CD8-positive, alpha-beta memory T cell (primary cell): ENCODE results near the gene FLOT1. TPM values are rescaled to one million over a fixed set of nuclear protein-coding genes. Genes with fewer than 3 reads are reported as not detected.

Experiments used
- CTCF ChIA-PET: fragments of 350-600 bp; sonication (Branson Sonifier 250); formaldehyde crosslinking; loops from one replicate; lab custom pipeline; 2021; ENCODE audit warnings: antibody characterized with exemption; lab: Charles Lee
- POLR2A ChIA-PET: fragments of 350-600 bp; sonication (Branson Sonifier 250); formaldehyde crosslinking; loops from one replicate; lab custom pipeline; 2021; ENCODE audit warnings: antibody characterized with exemption; lab: Charles Lee
- DNase-seq, 5 donors: peaks; one replicate each; pipeline versions ENCODE4 v3.0.0 to v3.0.0-alpha.2; 2020 to 2022; ENCODE audit warnings: mixed read lengths in 1 of 5
- H3K27ac ChIP-seq: one replicate; pipeline ENCODE4 v1.7.0; 2013; ENCODE audit warnings: low read depth, mild to moderate bottlenecking, low read length, moderate library complexity
- H3K27me3 ChIP-seq: 2 replicates; pipeline ENCODE4 v1.7.0; 2013; ENCODE audit warnings: low read length, mild to moderate bottlenecking; ENCODE audit not compliant: insufficient read depth, poor library complexity, severe bottlenecking
- H3K36me3 ChIP-seq: 2 replicates; pipeline ENCODE4 v1.7.0; 2013; ENCODE audit warnings: mild to moderate bottlenecking, low read length, moderate library complexity; ENCODE audit not compliant: insufficient read depth
- H3K4me1 ChIP-seq: 2 replicates; pipeline ENCODE4 v1.7.0; 2013; ENCODE audit warnings: mild to moderate bottlenecking, low read length, moderate library complexity; ENCODE audit not compliant: insufficient read depth
- H3K4me3 ChIP-seq: 2 replicates; pipeline ENCODE4 v1.7.0; 2013; ENCODE audit warnings: mild to moderate bottlenecking, low read length
- H3K9me3 ChIP-seq: 2 replicates; pipeline ENCODE4 v1.7.0; 2013; ENCODE audit warnings: mild to moderate bottlenecking, low read length
- H3K27ac Mint-ChIP-seq, 8 donors: one replicate each; pipeline ENCODE4 v1.8.0; 2020 to 2021; ENCODE audit warnings: mixed read lengths in 8 of 8, mild to moderate bottlenecking in 6 of 8, inconsistent platforms in 3 of 8, moderate library complexity in 3 of 8
- H3K27me3 Mint-ChIP-seq, 2 donors: one replicate each; pipeline ENCODE4 v1.8.0; 2020 to 2021; ENCODE audit warnings: mixed read lengths in 2 of 2, mild to moderate bottlenecking in 1 of 2, moderate library complexity in 1 of 2
- H3K36me3 Mint-ChIP-seq, 3 donors: one replicate each; pipeline ENCODE4 v1.8.0; 2020 to 2021; ENCODE audit warnings: mixed read lengths in 3 of 3, inconsistent platforms in 1 of 3, mild to moderate bottlenecking in 1 of 3
- H3K4me1 Mint-ChIP-seq, 3 donors: one replicate each; pipeline ENCODE4 v1.8.0; 2020 to 2021; ENCODE audit warnings: mixed read lengths in 3 of 3, inconsistent platforms in 1 of 3, mild to moderate bottlenecking in 1 of 3
- H3K4me3 Mint-ChIP-seq, 7 donors: one replicate each; pipeline ENCODE4 v1.8.0; 2020 to 2021; ENCODE audit warnings: mixed read lengths in 7 of 7, mild to moderate bottlenecking in 6 of 7, moderate library complexity in 4 of 7, inconsistent platforms in 2 of 7
- H3K9me3 Mint-ChIP-seq, 5 donors: one replicate each; pipeline ENCODE4 v1.8.0; 2020 to 2022; ENCODE audit warnings: mixed read lengths in 5 of 5, mild to moderate bottlenecking in 3 of 5, moderate library complexity in 2 of 5, inconsistent platforms in 1 of 5
- polyA plus RNA-seq: library from polyadenylated mRNA; unstranded; fragments of 300-500 nt; fragmentation: Illumina TruSeq; gene quantifications from one replicate; pipeline ENCODE4 v1.2.3, GENCODE V29; 2021
- total RNA-seq, 2 experiments: library from RNA; stranded (reverse); gene quantifications; one replicate each; pipeline ENCODE4 v1.2.3, GENCODE V29; 2021

FLOT1 gene
- total and polyA plus RNA-seq, 3 experiments from 2014 or later = 104 to 155 (median 154) TPM

GRCh38 chr6:30774701-30775100 lies 32.2 kb upstream of the FLOT1 start:
- no peaks in the 10 kb centered on the region for H3K27me3 Mint-ChIP-seq
- no peaks in the 10 kb centered on the region for H3K9me3 Mint-ChIP-seq
- Histone ChIP-seq H3K27me3 (no peaks in the 10 kb centered on the region), H3K4me1 (peaks cover 17% of the 10 kb centered on the region), H3K27ac (no peak overlapping the region), H3K36me3 (no peaks in the 10 kb centered on the region), H3K9me3 (no peaks in the 10 kb centered on the region), H3K4me3 (no peak overlapping the region)
- H3K4me3 Mint-ChIP-seq = no peak overlapping the region
- peaks cover 9 to 27% (median 25%) of the 10 kb centered on the region in 3 donors for H3K4me1 Mint-ChIP-seq
- ChIA-PET CTCF (no interaction called here), POLR2A (interaction anchor here (0.6 kb wide), 1 partner anchor 160 kb away, joined by 5 read pairs; no protein-coding TSS in a partner anchor)
- no peak for DNase-seq
- peaks cover 0 to 3% (median 0%) of the 10 kb centered on the region in 3 donors for H3K36me3 Mint-ChIP-seq
- H3K27ac Mint-ChIP-seq = no peak overlapping the region

GRCh38 chr6:30770592-30770991 lies 28.1 kb upstream of the FLOT1 start:
- H3K9me3 ChIP-seq = no peaks in the 10 kb centered on the region
- H3K4me3 ChIP-seq = no peak overlapping the region
- ChIA-PET POLR2A (no interaction called here), CTCF (interaction anchor here (0.8 to 2.3 kb wide), 3 partner anchors 53 to 107 kb away, joined by 3 to 7 read pairs (median 3); no protein-coding TSS in a partner anchor)
- Mint-ChIP-seq H3K36me3 (peaks cover 0 to 3% (median 0%) of the 10 kb centered on the region in 3 donors), H3K27me3 (no peaks in the 10 kb centered on the region), H3K4me1 (peaks cover 39 to 62% (median 58%) of the 10 kb centered on the region in 3 donors), H3K4me3 (no peak overlapping the region), H3K9me3 (no peaks in the 10 kb centered on the region), H3K27ac (peak overlapping the region in 1 of 8 donors; percentile 72)
- no peak for DNase-seq
- no peak overlapping the region for H3K27ac ChIP-seq
- peaks cover 36% of the 10 kb centered on the region for H3K4me1 ChIP-seq
- no peaks in the 10 kb centered on the region for H3K36me3 ChIP-seq
- H3K27me3 ChIP-seq = no peaks in the 10 kb centered on the region

- Histone ChIP-seq H3K4me1 (peaks cover 36% of the 10 kb centered on the region), H3K27me3 (no peaks in the 10 kb centered on the region), H3K27ac (peak overlapping the region; percentile 8), H3K4me3 (peak overlapping the region; percentile 24), H3K36me3 (no peaks in the 10 kb centered on the region), H3K9me3 (no peaks in the 10 kb centered on the region)
- CTCF ChIA-PET = interaction anchor here (0.9 to 2.3 kb wide), 5 partner anchors 18 to 59 kb away, joined by 3 to 8 read pairs (median 7); no protein-coding TSS in a partner anchor
- Mint-ChIP-seq H3K27ac (peak overlapping the region in 7 of 8 donors; percentile 13 to 92 (median 84)), H3K27me3 (no peaks in the 10 kb centered on the region), H3K4me3 (peak overlapping the region; percentile 16 to 77 (median 70)), H3K36me3 (peaks cover 0 to 3% (median 0%) of the 10 kb centered on the region in 3 donors), H3K9me3 (no peaks in the 10 kb centered on the region), H3K4me1 (peaks cover 39 to 62% (median 58%) of the 10 kb centered on the region in 3 donors)
- POLR2A ChIA-PET = interaction anchor here (1.3 to 1.8 kb wide), 2 partner anchors 24 to 48 kb away, joined by 3 to 4 read pairs; no protein-coding TSS in a partner anchor
- DNase-seq = no peak
Measured at GRCh38 chr6:30769853-30770524, 27.5 kb upstream of the FLOT1 start.

DNA sequence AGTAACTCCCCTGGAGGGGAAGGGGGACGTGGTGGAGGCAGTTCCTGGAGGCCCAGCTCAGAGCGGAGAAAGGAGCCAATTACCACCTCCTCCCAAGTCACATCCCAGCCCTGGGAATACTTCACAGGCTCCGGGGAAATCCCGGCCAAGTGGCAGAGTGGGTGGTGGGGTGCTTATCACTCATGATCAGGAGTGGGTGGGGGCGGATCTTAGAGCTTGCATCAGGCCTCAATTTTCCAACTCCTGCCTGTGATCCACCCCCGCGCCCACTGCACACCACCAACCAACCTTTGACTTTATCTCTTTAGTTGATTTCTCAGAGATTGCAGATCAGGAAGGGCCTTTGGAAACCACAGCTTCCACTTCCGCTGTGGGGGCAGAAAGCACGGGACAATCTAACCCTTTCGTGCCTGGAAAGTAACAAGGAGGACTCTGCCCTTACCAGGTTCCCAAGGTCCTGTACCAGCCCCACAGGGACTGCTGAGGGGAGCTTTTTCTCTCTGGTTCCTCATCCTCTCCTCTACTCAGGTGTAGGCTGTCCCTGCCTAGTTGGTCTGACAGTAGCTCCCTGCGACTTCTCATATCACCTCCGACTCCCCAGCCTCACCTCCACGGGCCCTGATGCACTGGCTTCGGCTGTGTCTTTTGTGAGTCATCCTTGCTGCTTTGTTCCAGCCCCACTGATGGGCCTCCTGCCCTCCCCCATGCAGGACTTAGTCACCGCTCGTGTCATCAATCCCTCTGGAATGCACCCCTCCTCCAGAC lies 26.8 kb upstream of the FLOT1 start:
- Histone ChIP-seq H3K27ac (peak overlapping the region; percentile 27), H3K4me3 (peak overlapping the region; percentile 24), H3K36me3 (no peaks in the 10 kb centered on the region), H3K9me3 (no peaks in the 10 kb centered on the region), H3K4me1 (peaks cover 37% of the 10 kb centered on the region), H3K27me3 (no peaks in the 10 kb centered on the region)
- Mint-ChIP-seq H3K9me3 (no peaks in the 10 kb centered on the region), H3K4me1 (peaks cover 39 to 66% (median 60%) of the 10 kb centered on the region in 3 donors), H3K27me3 (peaks cover 0 to 3% of the 10 kb centered on the region in 2 donors), H3K27ac (peak overlapping the region; percentile 13 to 92 (median 82)), H3K4me3 (peak overlapping the region; percentile 16 to 86 (median 74)), H3K36me3 (peaks cover 0 to 3% (median 0%) of the 10 kb centered on the region in 3 donors)
- DNase-seq = peak; percentile 27 to 68 (median 32)
- CTCF ChIA-PET = interaction anchor here (0.8 to 2.3 kb wide), 7 partner anchors 17 to 60 kb away, joined by 3 to 8 read pairs (median 4); no protein-coding TSS in a partner anchor
- POLR2A ChIA-PET = interaction anchor here (0.5 to 1.8 kb wide), 3 partner anchors 25 to 47 kb away, joined by 3 to 4 read pairs (median 3); no protein-coding TSS in a partner anchor

DNA sequence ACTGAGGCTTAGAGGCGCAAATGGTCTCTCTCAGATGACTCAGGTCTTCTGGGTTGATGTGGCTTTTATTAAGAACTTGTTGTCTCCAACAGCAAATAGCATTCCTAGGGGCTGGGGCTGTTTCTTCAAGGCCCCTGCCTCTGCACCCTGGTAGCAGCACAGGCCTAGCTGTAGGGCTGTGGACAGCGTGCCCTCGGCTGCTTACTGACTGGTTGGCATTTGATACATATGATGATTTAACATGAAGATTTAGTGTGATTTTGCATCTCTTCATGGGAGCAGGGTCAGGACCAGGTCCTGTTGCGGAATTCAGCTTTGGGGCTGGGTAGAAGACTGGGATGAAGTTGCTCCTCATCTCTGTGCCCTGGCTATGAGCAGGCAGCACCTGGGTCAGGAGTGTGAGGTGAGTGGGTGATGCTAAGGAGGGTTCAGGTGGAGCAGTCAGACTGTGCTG lies 26.2 kb upstream of the FLOT1 start:
- CTCF ChIA-PET = interaction anchor here (0.6 to 2.3 kb wide), 7 partner anchors 17 to 1765 kb away, joined by 3 to 8 read pairs (median 4); no protein-coding TSS in a partner anchor
- Mint-ChIP-seq H3K4me1 (peaks cover 44 to 72% (median 66%) of the 10 kb centered on the region in 3 donors), H3K36me3 (peaks cover 0 to 3% (median 0%) of the 10 kb centered on the region in 3 donors), H3K27ac (peak overlapping the region in 7 of 8 donors; percentile 66 to 91 (median 85)), H3K4me3 (peak overlapping the region in 6 of 7 donors; percentile 66 to 86 (median 74)), H3K27me3 (peaks cover 0 to 3% of the 10 kb centered on the region in 2 donors), H3K9me3 (peaks cover 0 to 2% (median 0%) of the 10 kb centered on the region in 5 donors)
- Histone ChIP-seq H3K4me3 (peak overlapping the region; percentile 1), H3K9me3 (no peaks in the 10 kb centered on the region), H3K27ac (no peak overlapping the region), H3K4me1 (peaks cover 43% of the 10 kb centered on the region), H3K27me3 (no peaks in the 10 kb centered on the region), H3K36me3 (no peaks in the 10 kb centered on the region)
- no peak for DNase-seq
- POLR2A ChIA-PET = interaction anchor here (0.5 to 1.8 kb wide), 3 partner anchors 25 to 47 kb away, joined by 3 to 4 read pairs (median 3); no protein-coding TSS in a partner anchor

DNA sequence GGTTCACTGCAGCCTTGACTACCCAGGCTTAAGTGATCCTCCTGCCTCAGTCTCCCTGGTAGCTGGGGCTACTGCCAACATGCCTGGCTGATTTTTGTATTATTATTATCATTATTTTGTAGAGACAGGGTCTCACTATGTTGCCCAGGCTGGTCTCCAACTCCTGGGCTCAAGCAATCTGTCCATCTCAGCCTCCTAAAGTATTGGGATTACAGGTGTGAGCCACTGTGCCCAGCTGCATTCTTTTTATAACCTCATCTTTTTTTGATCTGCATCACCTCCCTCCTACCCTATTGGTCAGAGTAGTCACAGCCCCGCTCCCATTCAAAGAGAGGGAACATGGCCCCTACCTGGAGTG lies 25.4 kb upstream of the FLOT1 start:
- H3K27me3 Mint-ChIP-seq = peaks cover 0 to 3% of the 10 kb centered on the region in 2 donors
- Histone ChIP-seq H3K27me3 (no peaks in the 10 kb centered on the region), H3K4me1 (peaks cover 48% of the 10 kb centered on the region), H3K9me3 (no peaks in the 10 kb centered on the region), H3K27ac (no peak overlapping the region), H3K4me3 (no peak overlapping the region), H3K36me3 (no peaks in the 10 kb centered on the region)
- H3K27ac Mint-ChIP-seq = peak overlapping the region in 4 of 8 donors; percentile 26 to 69 (median 54)
- CTCF ChIA-PET = interaction anchor here (0.6 kb wide), 1 partner anchor 1766 kb away, joined by 3 read pairs; no protein-coding TSS in a partner anchor
- H3K36me3 Mint-ChIP-seq = peaks cover 0 to 3% (median 0%) of the 10 kb centered on the region in 3 donors
- peaks cover 49 to 76% (median 71%) of the 10 kb centered on the region in 3 donors for H3K4me1 Mint-ChIP-seq
- H3K9me3 Mint-ChIP-seq = peaks cover 0 to 2% (median 0%) of the 10 kb centered on the region in 5 donors
- DNase-seq = no peak
- peak overlapping the region in 3 of 7 donors; percentile 5 to 71 (median 36) for H3K4me3 Mint-ChIP-seq
- POLR2A ChIA-PET = no interaction called here

GRCh38 chr6:30767158-30767943 lies 24.9 kb upstream of the FLOT1 start:
- H3K36me3 Mint-ChIP-seq = peaks cover 0 to 2% (median 0%) of the 10 kb centered on the region in 3 donors
- no peaks in the 10 kb centered on the region for H3K36me3 ChIP-seq
- peaks cover 0 to 2% (median 0%) of the 10 kb centered on the region in 5 donors for H3K9me3 Mint-ChIP-seq
- H3K4me1 Mint-ChIP-seq = peaks cover 48 to 70% (median 65%) of the 10 kb centered on the region in 3 donors
- no peaks in the 10 kb centered on the region for H3K27me3 ChIP-seq
- no peak overlapping the region for H3K4me3 Mint-ChIP-seq
- H3K27me3 Mint-ChIP-seq = peaks cover 0 to 3% of the 10 kb centered on the region in 2 donors
- peaks cover 48% of the 10 kb centered on the region for H3K4me1 ChIP-seq
- H3K27ac ChIP-seq = no peak overlapping the region
- no peak overlapping the region for H3K4me3 ChIP-seq
- DNase-seq = no peak
- CTCF ChIA-PET = interaction anchor here (1.1 to 1.4 kb wide), 2 partner anchors 23 to 38 kb away, joined by 3 read pairs; no protein-coding TSS in a partner anchor
- no peaks in the 10 kb centered on the region for H3K9me3 ChIP-seq
- H3K27ac Mint-ChIP-seq = peak overlapping the region in 3 of 8 donors; percentile 17 to 37 (median 26)
- POLR2A ChIA-PET = no interaction called here
